Osteocyte (in vitro differentiated cells): ENCODE measurements around the gene EDIL3. TPM values are rescaled to one million over a fixed set of nuclear protein-coding genes. Genes with fewer than 3 reads are reported as not detected.

Experiments
- DNase-seq: peaks from one replicate; pipeline ENCODE4 v3.0.0; 2021; ENCODE audit warnings: mixed read lengths; ENCODE audit not compliant: unreplicated experiment; ENCODE audit errors: extremely low spot score
- H3K27ac Mint-ChIP-seq: one replicate; pipeline ENCODE4 v1.8.0; 2021; ENCODE audit warnings: mild to moderate bottlenecking, mixed read lengths; ENCODE audit not compliant: unreplicated experiment
- H3K27me3 Mint-ChIP-seq: one replicate; pipeline ENCODE4 v1.8.0; 2021; ENCODE audit warnings: mixed read lengths; ENCODE audit not compliant: unreplicated experiment
- H3K36me3 Mint-ChIP-seq: one replicate; pipeline ENCODE4 v1.8.0; 2021; ENCODE audit warnings: mixed read lengths; ENCODE audit not compliant: unreplicated experiment
- H3K4me1 Mint-ChIP-seq: one replicate; pipeline ENCODE4 v1.8.0; 2021; ENCODE audit warnings: mixed read lengths; ENCODE audit not compliant: unreplicated experiment
- H3K4me3 Mint-ChIP-seq: one replicate; pipeline ENCODE4 v1.8.0; 2021; ENCODE audit warnings: mild to moderate bottlenecking, moderate library complexity, mixed read lengths; ENCODE audit not compliant: unreplicated experiment
- H3K9me3 Mint-ChIP-seq: one replicate; pipeline ENCODE4 v1.8.0; 2021; ENCODE audit warnings: mixed read lengths; ENCODE audit not compliant: unreplicated experiment
- CTCF ChIP-seq: fragments of 200-600 bp; sonication (generic); IDR thresholded peaks from 2 replicates; pipeline ENCODE4 v1.5.0; 2021; ENCODE audit warnings: antibody characterized with exemption, mild to moderate bottlenecking, moderate library complexity
- total RNA-seq: library from RNA; stranded (reverse); gene quantifications from 2 replicates; pipeline ENCODE4 v1.2.1, GENCODE V29; 2021

EDIL3 gene
- total RNA-seq, 1 donor from 2014 or later: 470 TPM

GRCh38 chr5:84275609-84276008 lies 109.1 kb downstream of the EDIL3 start:
- DNase-seq: no peak
- peaks cover 71% of the 10 kb centered on the region for H3K4me1 Mint-ChIP-seq
- TF ChIP-seq CTCF: no peak
- H3K36me3 Mint-ChIP-seq: peaks cover 5% of the 10 kb centered on the region
- H3K27ac Mint-ChIP-seq: peak overlapping the region; percentile 67
- H3K9me3 Mint-ChIP-seq: no peaks in the 10 kb centered on the region
- H3K4me3 Mint-ChIP-seq: no peak overlapping the region
- no peaks in the 10 kb centered on the region for H3K27me3 Mint-ChIP-seq

GRCh38 chr5:84274585-84275468 lies 109.9 kb downstream of the EDIL3 start:
- H3K36me3 Mint-ChIP-seq: no peaks in the 10 kb centered on the region
- no peak overlapping the region for H3K4me3 Mint-ChIP-seq
- H3K27me3 Mint-ChIP-seq: no peaks in the 10 kb centered on the region
- TF ChIP-seq CTCF: peak; percentile 57
- no peaks in the 10 kb centered on the region for H3K9me3 Mint-ChIP-seq
- H3K27ac Mint-ChIP-seq: no peak overlapping the region
- DNase-seq: no peak
- peaks cover 68% of the 10 kb centered on the region for H3K4me1 Mint-ChIP-seq

- no peaks in the 10 kb centered on the region for H3K9me3 Mint-ChIP-seq
- peak overlapping the region; percentile 80 for H3K27ac Mint-ChIP-seq
Measured at GRCh38 chr5:84273517-84273883, 111.2 kb downstream of the EDIL3 start.

GRCh38 chr5:84272771-84273516 lies 111.7 kb downstream of the EDIL3 start:
- peaks cover 64% of the 10 kb centered on the region for H3K4me1 Mint-ChIP-seq
- H3K27me3 Mint-ChIP-seq: no peaks in the 10 kb centered on the region
- no peaks in the 10 kb centered on the region for H3K36me3 Mint-ChIP-seq
- peak overlapping the region; percentile 80 for H3K27ac Mint-ChIP-seq
- H3K4me3 Mint-ChIP-seq: peak overlapping the region; percentile 32
- TF ChIP-seq CTCF: no peak
- H3K9me3 Mint-ChIP-seq: no peaks in the 10 kb centered on the region
- DNase-seq: no peak

More at GRCh38 chr5:84273517-84273883, 111.2 kb downstream of the EDIL3 start:
- no peak overlapping the region for H3K4me3 Mint-ChIP-seq
- DNase-seq: no peak
- peaks cover 66% of the 10 kb centered on the region for H3K4me1 Mint-ChIP-seq
- H3K36me3 Mint-ChIP-seq: no peaks in the 10 kb centered on the region
- no peak for TF ChIP-seq CTCF
- no peaks in the 10 kb centered on the region for H3K27me3 Mint-ChIP-seq
